Mesendoderm (in vitro differentiated cells): ENCODE results near the gene AGBL1.

ENCODE experiments used
- DNase-seq: peaks from one replicate; pipeline ENCODE4 v3.0.0; 2013
- H2AK5ac ChIP-seq: 2 replicates; pipeline ENCODE4 v1.6.1; 2013; ENCODE audit warnings: low read length, inconsistent platforms
- H2BK120ac ChIP-seq: 2 replicates; pipeline ENCODE4 v1.6.1; 2013; ENCODE audit warnings: low read depth, mild to moderate bottlenecking, low read length, moderate library complexity, mixed read lengths
- H2BK15ac ChIP-seq: replicated peaks from 2 replicates; pipeline ENCODE4 v1.6.1; 2013; ENCODE audit warnings: low read depth, mild to moderate bottlenecking, moderate library complexity
- H2BK5ac ChIP-seq: 2 replicates; pipeline ENCODE4 v1.6.1; 2013; ENCODE audit warnings: low read length, inconsistent platforms
- H3K18ac ChIP-seq: 2 replicates; pipeline ENCODE4 v1.6.1; 2013; ENCODE audit warnings: mild to moderate bottlenecking, low read length, mixed read lengths
- H3K23ac ChIP-seq: one replicate; pipeline ENCODE4 v1.6.1; 2013; ENCODE audit warnings: low read length
- H3K27ac ChIP-seq: 2 replicates; pipeline ENCODE4 v1.5.1; 2013; ENCODE audit warnings: low read depth, mild to moderate bottlenecking, inconsistent platforms, low read length, moderate library complexity
- H3K27me3 ChIP-seq: 2 replicates; pipeline ENCODE4 v1.6.1; 2013; ENCODE audit warnings: low read length, control low read depth, mild to moderate bottlenecking, inconsistent platforms; ENCODE audit not compliant: insufficient read depth, poor library complexity
- H3K36me3 ChIP-seq: 2 replicates; pipeline ENCODE4 v1.6.1; 2013; ENCODE audit warnings: low read length, inconsistent platforms; ENCODE audit not compliant: control insufficient read depth, insufficient read depth
- H3K4ac ChIP-seq: one replicate; pipeline ENCODE4 v1.6.1; 2013; ENCODE audit warnings: low read depth, mild to moderate bottlenecking, low read length, moderate library complexity
- H3K4me1 ChIP-seq: 2 replicates; pipeline ENCODE4 v1.6.1; 2013; ENCODE audit warnings: low read depth, low read length, inconsistent platforms; ENCODE audit not compliant: control insufficient read depth
- H3K4me2 ChIP-seq: 2 replicates; pipeline ENCODE4 v1.6.1; 2013; ENCODE audit warnings: low read length
- H3K4me3 ChIP-seq: 2 replicates; pipeline ENCODE4 v1.5.1; 2013; ENCODE audit warnings: mild to moderate bottlenecking, low read length
- H3K56ac ChIP-seq: one replicate; pipeline ENCODE4 v1.6.1; 2013; ENCODE audit warnings: low read length
- H3K79me1 ChIP-seq: 2 replicates; pipeline ENCODE4 v1.6.1; 2013; ENCODE audit warnings: low read length, inconsistent platforms
- H3K79me2 ChIP-seq: 2 replicates; pipeline ENCODE4 v1.6.1; 2013; ENCODE audit warnings: mild to moderate bottlenecking, low read length; ENCODE audit not compliant: control insufficient read depth, insufficient read depth
- H3K9ac ChIP-seq: 2 replicates; pipeline ENCODE4 v1.6.1; 2013; ENCODE audit warnings: low read length, inconsistent platforms
- H4K5ac ChIP-seq: one replicate; pipeline ENCODE4 v1.6.1; 2013; ENCODE audit warnings: low read length
- H4K8ac ChIP-seq: one replicate; pipeline ENCODE4 v1.6.1; 2013; ENCODE audit warnings: low read depth, mild to moderate bottlenecking, control low read depth, low read length, moderate library complexity
- WGBS: extraction: QIAGEN DNeasy Blood & Tissue Kit; methylation state at CpG from one replicate; pipeline ENCODE4 v1.1.7; 2013; ENCODE audit warnings: low lambda C conversion rate, missing lambda C conversion rate; ENCODE audit not compliant: insufficient coverage; ENCODE audit errors: extremely low coverage; 5-methylcytosine and 5-hydroxymethylcytosine counted together

Gene AGBL1

GRCh38 chr15:86663304-86663703, 583.6 kb downstream of the AGBL1 start:
- Histone ChIP-seq H2BK5ac (no peak overlapping the region), H3K4me2 (no peak overlapping the region), H3K4ac (no peak overlapping the region), H2BK120ac (no peak overlapping the region), H3K79me2 (no peaks in the 10 kb centered on the region), H3K27me3 (no peaks in the 10 kb centered on the region), H3K36me3 (no peaks in the 10 kb centered on the region), H2BK15ac (no peak overlapping the region), H3K79me1 (no peaks in the 10 kb centered on the region), H3K4me3 (no peak overlapping the region), H3K56ac (no peak overlapping the region), H3K4me1 (no peaks in the 10 kb centered on the region), H4K5ac (no peak overlapping the region), H3K27ac (no peak overlapping the region), H3K18ac (no peak overlapping the region), H3K9ac (no peak overlapping the region), H2AK5ac (no peak overlapping the region), H4K8ac (no peak overlapping the region), H3K23ac (no peak overlapping the region)
- WGBS: no CpG with 5 or more reads among the region's 1 CpG
- DNase-seq: peak; percentile 13

GRCh38 chr15:86663979-86664378, 584.3 kb downstream of the AGBL1 start:
- Histone ChIP-seq H2BK15ac (no peak overlapping the region), H4K5ac (no peak overlapping the region), H3K56ac (no peak overlapping the region), H3K4me3 (no peak overlapping the region), H3K36me3 (no peaks in the 10 kb centered on the region), H3K27me3 (no peaks in the 10 kb centered on the region), H3K9ac (no peak overlapping the region), H3K4me1 (no peaks in the 10 kb centered on the region), H2AK5ac (no peak overlapping the region), H3K79me2 (no peaks in the 10 kb centered on the region), H3K79me1 (no peaks in the 10 kb centered on the region), H3K27ac (no peak overlapping the region), H3K18ac (no peak overlapping the region), H4K8ac (no peak overlapping the region), H3K23ac (no peak overlapping the region), H3K4ac (no peak overlapping the region), H3K4me2 (no peak overlapping the region), H2BK120ac (no peak overlapping the region), H2BK5ac (no peak overlapping the region)
- no peak for DNase-seq
- no CpG with 5 or more reads among the region's 2 CpGs for WGBS

GRCh38 chr15:86664581-86664980, 584.9 kb downstream of the AGBL1 start:
- H3K4me2 ChIP-seq: no peak overlapping the region
- H3K4ac ChIP-seq: no peak overlapping the region
- DNase-seq: no peak
- no peaks in the 10 kb centered on the region for H3K27me3 ChIP-seq
- H3K9ac ChIP-seq: no peak overlapping the region
- no peak overlapping the region for H2AK5ac ChIP-seq
- H3K56ac ChIP-seq: no peak overlapping the region
- no peak overlapping the region for H2BK15ac ChIP-seq
- H3K79me1 ChIP-seq: no peaks in the 10 kb centered on the region
- H2BK5ac ChIP-seq: no peak overlapping the region
- no peaks in the 10 kb centered on the region for H3K36me3 ChIP-seq
- no peak overlapping the region for H4K8ac ChIP-seq
- no peak overlapping the region for H2BK120ac ChIP-seq
- no peak overlapping the region for H3K18ac ChIP-seq
- H3K23ac ChIP-seq: no peak overlapping the region
- H3K27ac ChIP-seq: no peak overlapping the region
- no CpG with 5 or more reads among the region's 1 CpG for WGBS
- no peaks in the 10 kb centered on the region for H3K79me2 ChIP-seq
- H3K4me1 ChIP-seq: no peaks in the 10 kb centered on the region
- H4K5ac ChIP-seq: no peak overlapping the region
- H3K4me3 ChIP-seq: no peak overlapping the region

GRCh38 chr15:86676002-86676401, 596.3 kb downstream of the AGBL1 start:
- Histone ChIP-seq H2AK5ac (no peak overlapping the region), H3K23ac (no peak overlapping the region), H3K4ac (no peak overlapping the region), H3K27ac (no peak overlapping the region), H3K9ac (no peak overlapping the region), H4K5ac (no peak overlapping the region), H3K79me1 (no peaks in the 10 kb centered on the region), H3K27me3 (no peaks in the 10 kb centered on the region), H3K4me1 (no peaks in the 10 kb centered on the region), H3K56ac (no peak overlapping the region), H2BK5ac (no peak overlapping the region), H3K18ac (no peak overlapping the region), H4K8ac (no peak overlapping the region), H2BK15ac (no peak overlapping the region), H3K4me3 (no peak overlapping the region), H3K36me3 (no peaks in the 10 kb centered on the region), H3K4me2 (no peak overlapping the region), H3K79me2 (no peaks in the 10 kb centered on the region), H2BK120ac (no peak overlapping the region)
- DNase-seq: no peak
- WGBS: no CpG with 5 or more reads among the region's 4 CpGs

- Histone ChIP-seq H3K18ac (no peak overlapping the region), H3K27me3 (no peaks in the 10 kb centered on the region), H3K79me1 (no peaks in the 10 kb centered on the region), H3K56ac (no peak overlapping the region), H2BK5ac (no peak overlapping the region), H3K36me3 (no peaks in the 10 kb centered on the region), H3K4me1 (no peaks in the 10 kb centered on the region), H4K5ac (no peak overlapping the region), H4K8ac (no peak overlapping the region), H3K23ac (no peak overlapping the region), H3K9ac (no peak overlapping the region), H3K79me2 (no peaks in the 10 kb centered on the region), H3K4me2 (no peak overlapping the region), H2BK15ac (no peak overlapping the region), H3K27ac (no peak overlapping the region), H3K4ac (no peak overlapping the region), H2BK120ac (no peak overlapping the region), H2AK5ac (no peak overlapping the region), H3K4me3 (no peak overlapping the region)
- WGBS: no CpG with 5 or more reads among the region's 6 CpGs
- peak; percentile 21 for DNase-seq
These were observed 597.6 kb downstream of the AGBL1 start for GRCh38 chr15:86677278-86677677.

GRCh38 chr15:86685263-86685662, 605.6 kb downstream of the AGBL1 start:
- H3K23ac ChIP-seq: no peak overlapping the region
- H3K27me3 ChIP-seq: no peaks in the 10 kb centered on the region
- H3K27ac ChIP-seq: no peak overlapping the region

More at GRCh38 chr15:86685263-86685662, 605.6 kb downstream of the AGBL1 start:
- no peak overlapping the region for H4K8ac ChIP-seq
- H2BK5ac ChIP-seq: no peak overlapping the region
- H3K4me3 ChIP-seq: no peak overlapping the region
- H3K79me1 ChIP-seq: no peaks in the 10 kb centered on the region
- H3K36me3 ChIP-seq: no peaks in the 10 kb centered on the region
- WGBS: no CpG with 5 or more reads among the region's 3 CpGs
- no peaks in the 10 kb centered on the region for H3K79me2 ChIP-seq
- no peak overlapping the region for H2AK5ac ChIP-seq
- no peak overlapping the region for H3K4ac ChIP-seq
- no peak overlapping the region for H3K9ac ChIP-seq
- H2BK120ac ChIP-seq: no peak overlapping the region
- H3K4me1 ChIP-seq: no peaks in the 10 kb centered on the region
- H3K18ac ChIP-seq: no peak overlapping the region
- DNase-seq: no peak
- H3K4me2 ChIP-seq: no peak overlapping the region
- no peak overlapping the region for H3K56ac ChIP-seq
- no peak overlapping the region for H2BK15ac ChIP-seq
- no peak overlapping the region for H4K5ac ChIP-seq
